ENCODE results near the gene RIMKLB.
"Not testable (repeated sequence)": the region's sequence is repeated elsewhere in the genome, so short reads cannot be mapped to it uniquely, and the experiment has no call there.

Gene RIMKLB

DNA sequence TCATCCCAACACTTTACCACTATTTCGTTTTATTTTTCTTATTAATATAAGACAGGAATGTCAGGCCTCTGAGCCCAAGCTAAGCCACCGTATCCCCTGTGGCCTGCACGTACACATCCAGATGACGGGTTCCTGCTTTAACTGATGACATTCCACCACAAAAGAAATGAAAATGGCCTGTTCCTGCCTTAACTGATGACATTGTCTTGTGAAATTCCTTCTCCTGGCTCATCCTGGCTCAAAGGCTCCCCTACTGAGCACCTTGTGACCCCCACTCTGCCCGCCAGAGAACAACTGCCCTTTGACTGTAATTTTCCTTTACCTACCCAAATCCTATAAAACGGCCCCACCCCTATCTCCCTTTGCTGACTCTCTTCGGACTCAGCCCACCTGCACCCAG, 112.3 kb downstream of the RIMKLB start:
- not testable (repeated sequence) for H3K27ac ChIP-seq

DNA sequence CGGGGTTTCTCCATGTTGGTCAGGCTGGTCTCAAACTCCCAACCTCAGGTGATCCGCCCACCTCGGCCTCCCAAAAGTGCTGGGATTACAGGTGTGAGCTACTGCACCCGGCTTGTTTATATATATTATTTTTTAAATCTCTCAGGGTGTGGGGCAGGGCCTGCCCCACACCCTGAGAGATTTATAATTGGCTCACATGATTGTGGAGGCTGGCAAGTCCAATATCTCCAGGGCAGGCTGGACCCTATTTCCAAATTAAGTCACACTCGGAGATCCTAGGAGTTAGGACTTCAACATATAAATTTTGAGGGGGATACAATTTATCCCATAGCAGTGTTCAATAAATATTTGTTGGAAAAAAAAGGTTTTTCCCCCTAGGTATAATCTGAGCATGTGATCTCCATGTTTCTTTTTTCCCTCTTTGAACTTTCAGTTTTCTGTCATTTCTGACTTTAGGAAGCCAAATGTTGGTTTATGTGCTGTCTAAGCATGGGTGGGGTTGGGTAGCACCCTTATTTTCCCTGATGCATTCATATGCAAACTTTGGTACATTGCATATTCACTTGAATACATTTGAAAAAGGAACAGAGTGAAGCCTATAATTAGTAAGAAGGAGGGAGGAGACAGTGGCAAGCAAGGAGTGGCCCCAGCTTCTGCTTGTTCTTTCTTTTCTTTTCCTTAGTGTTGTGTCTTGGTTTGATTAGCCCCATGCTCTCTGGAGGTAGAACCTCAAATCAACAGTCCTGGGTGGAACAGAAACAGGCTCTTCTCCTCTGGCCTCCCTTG, 116.0 kb downstream of the RIMKLB start:
- no peak overlapping the region for H3K27ac ChIP-seq
- TF ChIP-seq, protein P1, sequence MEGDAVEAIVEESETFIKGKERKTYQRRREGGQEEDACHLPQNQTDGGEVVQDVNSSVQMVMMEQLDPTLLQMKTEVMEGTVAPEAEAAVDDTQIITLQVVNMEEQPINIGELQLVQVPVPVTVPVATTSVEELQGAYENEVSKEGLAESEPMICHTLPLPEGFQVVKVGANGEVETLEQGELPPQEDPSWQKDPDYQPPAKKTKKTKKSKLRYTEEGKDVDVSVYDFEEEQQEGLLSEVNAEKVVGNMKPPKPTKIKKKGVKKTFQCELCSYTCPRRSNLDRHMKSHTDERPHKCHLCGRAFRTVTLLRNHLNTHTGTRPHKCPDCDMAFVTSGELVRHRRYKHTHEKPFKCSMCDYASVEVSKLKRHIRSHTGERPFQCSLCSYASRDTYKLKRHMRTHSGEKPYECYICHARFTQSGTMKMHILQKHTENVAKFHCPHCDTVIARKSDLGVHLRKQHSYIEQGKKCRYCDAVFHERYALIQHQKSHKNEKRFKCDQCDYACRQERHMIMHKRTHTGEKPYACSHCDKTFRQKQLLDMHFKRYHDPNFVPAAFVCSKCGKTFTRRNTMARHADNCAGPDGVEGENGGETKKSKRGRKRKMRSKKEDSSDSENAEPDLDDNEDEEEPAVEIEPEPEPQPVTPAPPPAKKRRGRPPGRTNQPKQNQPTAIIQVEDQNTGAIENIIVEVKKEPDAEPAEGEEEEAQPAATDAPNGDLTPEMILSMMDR (conservative IDR thresholded peaks at IDR 0.05): no peak

DNA sequence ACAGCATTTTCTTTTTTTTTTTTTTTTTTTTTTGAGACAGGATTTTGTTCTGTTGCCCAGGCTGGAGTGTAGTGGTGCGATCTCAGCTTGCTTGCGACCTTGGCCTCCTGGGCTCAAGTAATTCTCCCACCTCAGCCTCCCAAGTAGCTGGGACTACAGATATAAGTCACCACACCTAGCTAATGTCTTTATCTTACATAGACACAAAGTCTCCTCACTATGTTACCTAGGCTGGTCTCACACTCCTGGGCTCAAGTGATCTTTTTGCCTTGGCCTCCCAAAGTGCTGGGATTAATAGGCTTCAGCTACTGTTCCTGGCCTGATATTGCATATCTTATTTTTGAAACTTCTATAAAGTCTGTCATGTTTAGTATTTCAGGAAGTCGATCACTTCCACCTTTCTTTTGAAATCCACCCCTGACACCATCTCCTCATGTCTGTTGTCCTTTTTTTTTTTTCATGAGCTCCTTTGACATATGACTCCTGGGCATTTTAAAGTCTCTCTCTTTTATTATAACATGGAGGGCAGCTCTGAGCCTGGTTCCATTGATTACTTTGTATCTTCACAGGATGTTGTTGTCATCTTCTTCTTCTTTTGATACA, 118.8 kb downstream of the RIMKLB start:
- TF ChIP-seq, protein P1 (conservative IDR thresholded peaks at IDR 0.05): no peak

DNA sequence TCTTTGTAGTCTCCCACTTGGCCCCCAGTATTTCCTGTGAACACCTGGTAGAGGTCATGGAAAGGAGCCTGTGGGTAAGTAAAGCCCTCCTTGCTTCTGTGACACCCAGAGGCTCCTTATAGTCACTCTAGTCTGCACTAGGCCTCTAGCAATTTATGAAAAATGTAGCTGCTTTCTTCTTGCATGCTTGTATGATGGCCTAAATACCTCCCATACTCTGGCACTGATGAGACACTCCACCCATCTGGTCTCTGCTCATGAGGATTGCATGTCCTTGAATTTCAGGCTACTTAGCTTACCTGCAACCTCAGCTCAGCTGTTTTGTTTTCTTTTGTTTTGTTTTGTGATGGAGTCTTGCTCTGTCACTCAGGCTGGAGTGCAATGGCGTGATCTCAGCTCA, 120.1 kb downstream of the RIMKLB start:
- H3K27ac ChIP-seq: no peak overlapping the region
- TF ChIP-seq, protein P1 (conservative IDR thresholded peaks at IDR 0.05): no peak

More for the DNA sequence above, 118.8 kb downstream of the RIMKLB start:
- no peak overlapping the region for H3K27ac ChIP-seq

DNA sequence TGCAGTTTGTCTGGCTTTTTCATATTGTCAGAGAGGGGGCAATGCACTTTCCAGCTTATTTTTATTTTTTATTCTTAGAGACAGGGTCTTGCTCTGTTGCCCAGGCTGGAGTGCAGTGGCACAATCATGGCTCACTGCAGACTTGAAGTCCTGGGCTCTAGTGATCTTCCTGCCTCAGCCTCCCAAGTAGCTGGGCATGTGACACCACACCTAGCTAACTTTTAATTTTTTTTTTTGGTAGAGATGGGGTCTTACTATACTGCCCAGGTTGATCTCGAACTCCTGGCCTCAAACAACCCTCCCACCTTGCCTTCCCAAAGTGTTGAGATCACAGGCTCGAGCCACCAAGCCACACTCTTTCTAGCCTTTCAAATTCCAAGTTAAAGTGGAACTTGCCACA, 120.7 kb downstream of the RIMKLB start:
- TF ChIP-seq, protein P1 (conservative IDR thresholded peaks at IDR 0.05): no peak
- H3K27ac ChIP-seq: no peak overlapping the region

DNA sequence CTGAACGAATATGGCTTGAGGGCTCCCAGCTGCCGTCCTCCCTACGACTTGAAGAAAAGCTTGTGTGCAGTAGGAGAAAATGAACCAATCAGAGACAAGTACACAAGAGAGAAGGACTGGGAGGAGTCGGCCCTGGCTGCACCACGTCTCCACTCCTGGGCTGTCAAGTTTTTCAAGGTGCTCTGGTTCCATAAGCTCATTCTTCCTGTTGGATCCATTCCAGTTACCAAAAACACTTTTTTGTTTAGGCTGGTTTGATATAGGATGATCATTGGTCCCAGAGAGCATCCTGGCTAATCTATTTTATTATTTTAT, 121.8 kb downstream of the RIMKLB start:
- TF ChIP-seq, protein P1 (conservative IDR thresholded peaks at IDR 0.05): no peak
- peak overlapping the region; percentile 35; the same call in 1 of the 2 replicates for H3K27ac ChIP-seq

DNA sequence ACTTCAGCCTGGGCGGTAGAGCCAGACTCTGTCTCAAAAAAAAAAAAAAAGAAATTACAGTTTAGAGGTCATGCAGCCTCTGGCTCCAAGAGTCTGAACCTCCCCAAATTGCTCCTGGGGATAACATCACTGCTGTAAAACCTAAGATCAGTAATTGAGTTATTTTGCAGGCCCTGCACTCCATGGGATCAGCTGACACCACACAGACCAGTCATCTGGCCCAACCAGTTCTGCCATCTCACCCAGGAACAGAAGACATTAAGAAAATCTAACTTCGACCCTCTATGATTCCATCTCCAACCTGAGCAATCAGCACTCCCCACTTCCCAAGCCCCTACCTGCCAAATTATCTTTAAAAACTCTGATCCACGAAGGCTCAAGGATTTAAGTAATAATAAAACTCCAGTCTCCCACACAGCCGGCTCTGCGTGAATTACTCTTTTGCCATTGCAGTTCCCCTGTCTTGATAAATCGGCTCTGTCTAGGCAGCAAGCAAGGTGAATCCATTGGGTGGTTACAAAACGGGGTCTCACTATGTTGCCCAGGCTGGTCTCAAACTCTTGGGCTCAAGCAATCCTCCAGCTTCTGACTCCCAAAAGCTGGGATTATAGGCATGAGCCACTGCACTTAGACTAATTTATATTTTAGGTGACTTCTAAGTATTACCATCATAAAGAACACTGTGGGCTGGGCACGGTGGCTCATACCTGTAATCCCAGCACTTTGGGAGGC, 123.1 kb downstream of the RIMKLB start:
- peak overlapping the region; percentile 32; the same call in 1 of the 2 replicates for H3K27ac ChIP-seq

DNA sequence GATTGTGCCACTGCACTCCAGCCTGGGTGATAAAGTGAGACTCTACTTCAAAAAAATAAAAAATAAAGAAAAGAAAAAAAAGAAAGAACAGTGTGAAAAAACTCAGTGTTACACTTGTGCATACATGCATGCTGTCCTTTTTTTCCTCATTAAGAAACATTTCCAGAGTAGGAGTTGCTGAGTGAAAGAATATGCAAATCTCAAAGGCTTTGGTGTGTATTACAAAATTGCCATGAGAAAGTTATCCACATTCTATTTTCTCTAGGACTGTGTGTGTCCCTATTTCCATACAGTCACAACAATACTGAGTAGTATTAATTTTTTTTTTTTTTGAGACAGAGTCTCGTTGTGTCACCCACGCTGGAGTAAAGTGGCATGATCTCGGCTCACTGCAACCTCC, 123.8 kb downstream of the RIMKLB start:
- H3K27ac ChIP-seq: peak overlapping the region; percentile 68; the same call in 1 of the 2 replicates
- TF ChIP-seq, protein P1 (conservative IDR thresholded peaks at IDR 0.05): no peak

All from VCaP (cell line).